Fibroblast of upper back skin (primary cell): ENCODE data around the gene SLC22A7.

ENCODE experiments used
- DNase-seq: peaks from one replicate; pipeline ENCODE4 v3.0.0-alpha.2; 2013

SLC22A7 gene

GRCh38 chr6:43267619-43268354 is 30.3 kb upstream of the SLC22A7 start:
- no peak for DNase-seq

- no peak for DNase-seq
Observed at GRCh38 chr6:43268355-43268700, 29.7 kb upstream of the SLC22A7 start.

GRCh38 chr6:43268782-43269272 is 29.2 kb upstream of the SLC22A7 start:
- no peak for DNase-seq

DNA sequence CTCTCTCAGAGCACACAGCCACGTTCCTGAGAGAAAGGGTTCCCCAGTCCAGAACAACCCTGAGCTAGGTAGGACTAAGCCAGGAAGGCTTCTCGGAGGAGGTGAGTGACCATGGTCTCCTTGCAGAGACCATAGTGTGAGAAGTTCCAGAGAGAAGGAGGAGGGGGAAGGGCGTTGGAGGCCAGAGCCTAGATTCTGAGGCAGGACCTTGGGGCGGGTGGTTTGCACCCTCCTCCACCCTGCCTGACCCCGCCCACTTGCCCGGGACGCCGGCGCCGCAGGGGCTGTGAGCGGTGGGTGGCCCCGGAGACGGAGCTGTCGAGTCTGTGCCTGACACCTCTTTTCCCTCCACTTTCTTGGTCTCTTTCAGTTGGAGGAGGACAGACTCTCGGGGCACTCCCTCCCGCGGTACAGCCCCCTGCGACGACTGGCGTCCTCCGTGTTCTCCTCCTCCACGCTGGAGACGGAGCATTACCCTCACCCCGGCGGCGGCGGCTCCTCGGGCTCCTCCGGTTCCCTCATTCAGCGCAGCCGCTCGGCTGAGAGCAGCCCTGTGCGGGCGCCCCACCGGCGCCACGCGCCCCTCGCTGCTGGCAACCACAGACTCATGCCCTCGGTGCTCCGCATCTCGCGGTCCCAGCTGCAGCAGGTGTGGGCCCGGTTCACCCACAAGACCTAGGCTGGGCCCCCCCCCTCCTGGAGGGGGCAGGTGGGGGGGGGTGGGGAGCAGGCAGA is 28.6 kb upstream of the SLC22A7 start:
- no peak for DNase-seq

DNA sequence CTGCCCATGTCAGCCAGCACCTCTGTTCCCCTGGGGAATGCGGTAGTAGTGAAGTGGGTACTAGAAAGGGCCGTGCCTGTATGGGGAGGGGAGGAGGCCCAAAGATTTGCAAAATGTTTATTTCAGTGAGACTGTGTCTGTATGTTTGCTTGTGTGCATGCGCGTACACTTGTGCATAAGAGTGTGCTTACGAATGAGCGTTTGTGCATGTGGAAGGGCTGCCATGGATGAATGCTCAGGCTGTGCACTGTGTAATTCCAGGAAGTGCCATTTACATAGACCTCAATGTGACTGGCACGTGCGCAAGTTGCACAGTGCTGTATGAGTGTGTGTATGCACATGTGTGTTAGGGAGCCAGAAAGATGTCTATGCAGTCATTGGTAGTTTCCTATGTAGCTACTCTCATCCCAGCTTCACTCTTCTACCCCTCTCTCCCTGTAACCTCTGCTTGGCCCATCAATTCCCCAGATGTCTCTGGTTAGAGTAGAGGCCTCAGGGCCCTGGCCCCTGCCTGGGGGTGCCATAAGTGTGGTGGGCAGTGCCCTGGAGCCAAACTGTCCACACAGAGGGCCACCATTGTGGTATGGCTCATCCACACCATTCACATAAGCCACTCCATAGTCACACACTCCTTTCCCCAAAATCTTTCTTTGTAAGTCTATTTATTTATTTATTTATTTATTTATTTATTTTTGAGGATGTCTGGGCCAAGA is 26.8 kb upstream of the SLC22A7 start:
- no peak for DNase-seq

- DNase-seq: no peak
Observed at GRCh38 chr6:43271944-43272343, 26.1 kb upstream of the SLC22A7 start.

- DNase-seq: no peak
Observed at GRCh38 chr6:43273707-43274106, 24.4 kb upstream of the SLC22A7 start.

DNA sequence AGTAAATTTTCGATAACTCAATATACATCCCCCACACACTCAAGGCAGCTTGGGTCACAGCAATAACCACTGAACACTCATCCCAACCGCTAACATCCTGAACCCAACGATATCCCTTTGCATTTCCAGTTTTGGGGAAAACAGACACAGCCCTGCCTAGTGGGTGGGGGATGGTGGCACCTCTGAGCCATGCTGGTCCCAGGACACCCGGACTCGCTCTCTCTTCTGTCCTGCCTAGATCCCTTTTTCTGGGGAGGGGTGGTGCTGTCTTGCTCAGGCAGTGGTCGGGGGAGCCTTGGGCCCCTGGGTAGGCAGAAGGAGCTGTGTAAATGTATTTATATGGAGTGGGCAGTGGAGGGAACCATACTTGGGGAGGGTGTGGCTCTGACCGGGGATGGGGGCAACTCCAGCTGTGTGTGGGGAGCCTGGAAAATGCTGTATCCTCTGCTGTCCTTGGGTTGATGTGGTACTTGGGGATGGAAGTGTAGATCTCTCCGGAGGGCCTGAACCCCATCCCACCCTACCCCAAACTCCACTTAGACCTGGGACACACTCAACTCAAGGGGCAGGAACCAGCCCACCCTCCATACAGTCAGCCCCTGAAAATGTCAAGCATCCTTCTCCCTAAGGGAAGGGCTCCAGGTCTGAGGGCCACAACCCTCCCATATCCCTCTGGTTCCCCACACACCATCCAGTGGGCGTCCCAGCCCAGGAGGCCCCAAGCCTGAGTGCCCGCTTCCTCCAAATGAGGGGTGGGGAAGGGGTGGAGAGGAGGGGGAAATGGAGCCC is 23.7 kb upstream of the SLC22A7 start:
- DNase-seq: no peak

- DNase-seq: no peak
Observed at GRCh38 chr6:43274916-43275597, 23.0 kb upstream of the SLC22A7 start.

DNA sequence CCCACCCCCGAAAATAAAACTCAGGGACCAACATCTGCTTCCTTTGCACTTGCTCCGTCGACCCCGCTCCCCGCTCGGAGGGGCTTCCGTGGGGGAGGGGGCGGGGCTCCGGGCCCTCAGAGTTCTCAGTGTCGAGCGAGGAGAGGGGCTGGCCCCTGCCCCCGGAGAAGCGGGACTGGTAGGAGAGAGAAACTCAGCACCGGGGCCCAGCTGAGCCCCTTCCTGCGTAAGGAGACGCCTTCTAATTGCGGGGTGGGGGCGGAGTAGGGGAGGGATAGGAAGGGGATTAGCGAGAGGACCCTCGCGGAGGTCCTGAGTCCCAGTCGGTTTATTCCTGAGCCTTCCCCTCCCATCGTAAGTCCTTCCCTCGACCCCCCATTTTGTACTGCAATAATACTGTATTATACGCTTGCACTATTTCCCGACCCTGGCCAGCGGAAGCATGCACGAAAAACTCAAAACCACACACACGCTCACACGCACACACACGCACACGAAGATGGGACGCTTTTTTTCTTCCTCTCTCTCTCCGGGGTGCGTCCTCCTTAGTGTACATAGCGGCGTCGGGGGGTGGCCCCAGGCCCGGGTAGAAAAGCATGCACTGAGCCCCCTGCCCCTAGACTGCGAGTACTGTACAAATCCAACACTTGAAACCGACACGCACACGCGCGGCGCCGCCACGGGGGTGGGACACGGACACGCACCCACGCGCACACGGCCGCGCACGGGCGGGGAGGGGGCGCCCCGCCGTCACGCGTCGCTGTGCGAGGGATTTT is 22.1 kb upstream of the SLC22A7 start:
- DNase-seq: peak; percentile 23

- no peak for DNase-seq
Observed at GRCh38 chr6:43276577-43277305, 21.3 kb upstream of the SLC22A7 start.

GRCh38 chr6:43277306-43277642 is 20.8 kb upstream of the SLC22A7 start:
- DNase-seq: no peak

DNA sequence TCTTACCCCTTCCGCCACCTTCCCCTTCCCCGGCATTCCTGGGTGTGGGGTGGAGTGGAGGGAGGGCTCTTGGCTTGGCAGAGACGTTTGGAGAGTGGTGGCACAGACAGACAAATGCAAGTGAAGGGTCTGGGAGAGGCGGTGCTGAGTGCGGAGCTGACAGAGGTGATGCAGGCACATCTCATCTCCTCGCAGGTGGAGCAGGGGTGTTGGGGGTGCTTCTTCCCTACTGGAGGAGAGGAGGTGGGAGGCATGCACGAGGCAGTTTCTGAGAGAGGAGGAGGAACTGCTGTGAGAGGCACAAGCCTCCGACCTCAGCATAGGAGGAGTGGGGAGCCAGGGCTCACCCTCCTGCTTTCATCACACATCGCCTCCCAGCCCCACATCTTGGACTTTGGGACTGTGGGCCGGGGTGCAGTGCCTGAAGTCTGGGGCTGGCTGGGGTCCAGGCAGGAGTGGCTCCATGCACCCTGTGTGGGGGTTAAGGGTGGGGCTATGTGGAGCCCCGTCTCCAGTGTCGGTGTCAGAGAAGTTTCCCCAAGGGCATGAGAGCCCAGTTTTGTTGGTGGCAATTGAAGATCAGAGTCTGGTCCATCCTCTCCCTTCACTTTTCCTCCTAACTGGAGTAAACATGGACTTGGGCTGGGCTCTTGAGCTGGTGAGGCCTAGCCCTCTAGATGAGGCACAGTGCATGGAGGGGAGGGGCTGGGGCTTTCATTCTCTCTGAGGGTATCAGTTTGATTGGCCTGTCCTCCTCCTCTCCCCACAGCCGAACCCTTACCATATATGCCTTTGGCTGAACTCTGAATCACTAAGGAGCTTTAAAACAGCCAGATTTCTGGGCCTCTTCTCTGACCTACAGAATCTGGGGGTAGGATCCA is 20.2 kb upstream of the SLC22A7 start:
- DNase-seq: peak; percentile 35

DNA sequence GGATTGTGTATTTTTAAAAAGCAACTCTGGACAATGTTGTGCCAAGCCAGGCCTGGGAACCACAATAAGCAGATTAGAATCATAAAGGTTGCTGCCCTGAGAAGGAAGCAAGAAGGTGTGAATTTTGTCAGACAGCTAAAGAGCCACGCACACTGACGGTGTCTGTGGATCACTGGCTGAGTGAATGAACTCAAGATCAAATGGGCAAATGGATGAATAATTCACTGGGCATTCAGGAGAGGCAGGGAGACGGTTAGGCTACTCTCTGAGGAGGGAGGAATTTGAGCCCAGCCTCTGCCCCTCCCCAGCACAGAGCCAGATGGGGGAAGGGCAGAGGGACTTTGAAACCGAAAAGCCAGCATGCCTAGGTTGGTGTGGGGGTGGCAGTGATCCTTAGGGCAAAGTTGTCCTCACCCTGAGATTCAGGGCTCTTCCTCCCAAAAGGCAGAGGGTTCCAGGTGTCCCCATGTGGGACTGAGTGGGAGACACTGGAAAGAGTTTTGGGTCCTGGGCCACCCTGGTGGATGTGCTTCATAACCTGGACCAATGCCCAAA is 19.5 kb upstream of the SLC22A7 start:
- DNase-seq: peak; percentile 67

- no peak for DNase-seq
Observed at GRCh38 chr6:43280234-43280633, 17.8 kb upstream of the SLC22A7 start.

DNA sequence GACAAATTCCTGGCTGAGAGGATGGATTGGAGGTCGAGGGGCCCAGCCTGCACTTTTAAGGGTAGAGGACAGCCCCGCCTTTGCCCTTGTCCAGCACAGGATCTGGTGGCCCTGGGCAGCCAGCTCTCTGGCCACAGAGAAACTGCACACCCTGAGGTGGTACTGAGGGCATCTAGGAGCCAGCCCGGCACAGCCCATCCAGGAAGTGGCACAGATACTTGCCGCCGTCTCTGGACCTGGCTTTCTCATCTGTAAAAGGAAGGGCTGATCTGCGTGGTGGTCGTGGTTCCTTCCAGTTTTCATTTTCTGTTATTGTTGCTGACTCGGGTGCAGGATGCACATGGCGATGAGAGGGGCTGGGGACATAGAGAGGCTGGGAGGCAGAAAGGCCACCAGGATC is 16.0 kb upstream of the SLC22A7 start:
- DNase-seq: no peak

DNA sequence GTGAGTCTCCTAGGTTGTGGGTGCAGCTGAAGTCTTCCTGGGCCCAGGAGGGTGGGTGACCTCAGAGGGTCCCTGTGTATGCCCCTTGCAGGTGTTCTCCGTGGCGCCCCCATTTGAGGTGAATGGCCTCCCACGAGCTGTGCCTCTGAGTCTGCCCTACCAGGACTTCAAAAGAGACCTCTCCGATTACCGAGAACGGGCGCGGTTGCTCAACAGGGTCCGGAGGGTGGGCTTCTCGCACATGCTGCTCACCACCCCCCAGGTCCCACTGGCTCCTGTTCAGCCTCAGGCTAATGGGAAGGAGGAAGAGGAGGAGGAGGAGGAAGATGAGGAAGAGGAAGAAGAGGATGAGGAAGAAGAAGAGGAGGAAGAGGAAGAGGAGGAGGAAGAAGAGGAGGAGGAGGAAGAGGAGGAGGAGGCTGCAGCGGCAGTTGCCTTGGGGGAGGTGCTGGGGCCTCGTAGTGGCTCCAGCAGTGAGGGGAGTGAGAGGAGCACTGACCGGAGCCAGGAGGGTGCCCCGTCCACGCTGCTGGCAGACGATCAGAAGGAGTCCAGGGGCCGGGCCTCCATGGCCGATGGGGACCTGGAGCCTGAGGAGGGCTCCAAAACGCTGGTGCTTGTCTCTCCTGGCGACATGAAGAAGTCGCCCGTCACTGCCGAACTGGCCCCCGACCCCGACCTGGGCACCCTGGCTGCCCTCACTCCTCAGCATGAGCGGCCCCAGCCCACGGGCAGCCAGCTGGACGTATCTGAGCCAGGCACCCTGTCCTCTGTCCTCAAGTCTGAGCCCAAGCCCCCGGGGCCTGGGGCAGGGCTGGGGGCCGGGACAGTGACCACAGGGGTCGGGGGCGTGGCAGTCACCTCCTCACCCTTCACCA is 15.2 kb upstream of the SLC22A7 start:
- DNase-seq: no peak

- no peak for DNase-seq
Observed at GRCh38 chr6:43283514-43283901, 14.6 kb upstream of the SLC22A7 start.

- DNase-seq: no peak
Observed at GRCh38 chr6:43283905-43284304, 14.2 kb upstream of the SLC22A7 start.
